DOHH2 (cell line): ENCODE results near the gene SLC22A4.

Experiments used
- EZH2phosphoT487 ChIP-seq: fragments of 200-600 bp; sonication (generic); IDR thresholded peaks from 2 replicates; pipeline ENCODE4 v1.6.1; 2017; ENCODE audit warnings: borderline replicate concordance, mild to moderate bottlenecking, antibody characterized with exemption, low read length, moderate library complexity, mixed read lengths
- TF ChIP-seq, protein P1 (sequence below): fragments of 200-600 bp; sonication (generic); IDR thresholded peaks from one replicate; pipeline ENCODE4 v1.5.1; 2014; ENCODE audit warnings: antibody characterized with exemption, mild to moderate bottlenecking, low read depth, low read length; ENCODE audit not compliant: poor library complexity, severe bottlenecking

DNA sequence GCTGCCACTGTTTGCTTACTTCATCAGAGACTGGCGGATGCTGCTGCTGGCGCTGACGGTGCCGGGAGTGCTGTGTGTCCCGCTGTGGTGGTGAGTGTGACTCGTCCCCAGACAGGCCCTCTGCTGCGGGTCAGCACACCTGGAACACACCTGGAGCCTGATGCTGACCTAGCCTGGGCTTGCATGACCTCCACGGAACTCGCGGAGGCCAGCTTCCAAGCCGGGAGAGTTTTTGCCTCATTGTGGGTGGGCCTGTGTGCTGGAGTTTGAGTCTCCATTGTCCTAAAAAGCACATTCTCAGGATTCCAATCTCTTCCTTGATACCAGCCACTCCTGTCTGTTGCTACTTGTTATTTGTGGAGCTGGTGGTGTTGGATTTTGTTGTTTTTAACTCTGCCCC, 28.1 kb downstream of the SLC22A4 start:
- TF ChIP-seq, protein P1, sequence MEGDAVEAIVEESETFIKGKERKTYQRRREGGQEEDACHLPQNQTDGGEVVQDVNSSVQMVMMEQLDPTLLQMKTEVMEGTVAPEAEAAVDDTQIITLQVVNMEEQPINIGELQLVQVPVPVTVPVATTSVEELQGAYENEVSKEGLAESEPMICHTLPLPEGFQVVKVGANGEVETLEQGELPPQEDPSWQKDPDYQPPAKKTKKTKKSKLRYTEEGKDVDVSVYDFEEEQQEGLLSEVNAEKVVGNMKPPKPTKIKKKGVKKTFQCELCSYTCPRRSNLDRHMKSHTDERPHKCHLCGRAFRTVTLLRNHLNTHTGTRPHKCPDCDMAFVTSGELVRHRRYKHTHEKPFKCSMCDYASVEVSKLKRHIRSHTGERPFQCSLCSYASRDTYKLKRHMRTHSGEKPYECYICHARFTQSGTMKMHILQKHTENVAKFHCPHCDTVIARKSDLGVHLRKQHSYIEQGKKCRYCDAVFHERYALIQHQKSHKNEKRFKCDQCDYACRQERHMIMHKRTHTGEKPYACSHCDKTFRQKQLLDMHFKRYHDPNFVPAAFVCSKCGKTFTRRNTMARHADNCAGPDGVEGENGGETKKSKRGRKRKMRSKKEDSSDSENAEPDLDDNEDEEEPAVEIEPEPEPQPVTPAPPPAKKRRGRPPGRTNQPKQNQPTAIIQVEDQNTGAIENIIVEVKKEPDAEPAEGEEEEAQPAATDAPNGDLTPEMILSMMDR, result no peak
- no peak for TF ChIP-seq EZH2phosphoT487
